Hepatocyte (in vitro differentiated cells): ENCODE measurements around the gene ARHGEF37. TPM values are rescaled to one million over a fixed set of nuclear protein-coding genes. Genes with fewer than 3 reads are reported as not detected.
"Not testable (repeated sequence)": the region's sequence is repeated elsewhere in the genome, so short reads cannot be mapped to it uniquely, and the experiment has no call there.

Source experiments
- DNase-seq: peaks from one replicate; pipeline ENCODE4 v3.0.0-alpha.2; 2016; ENCODE audit warnings: low spot score
- H2AFZ ChIP-seq: fragments of 200-600 bp; sonication (generic); 2 replicates; pipeline ENCODE4 v1.6.0; 2016; ENCODE audit warnings: antibody characterized with exemption, mild to moderate bottlenecking
- H3K27ac ChIP-seq: fragments of 200-600 bp; sonication (generic); 2 replicates; pipeline ENCODE4 v1.5.1; 2016; ENCODE audit warnings: mild to moderate bottlenecking
- H3K27me3 ChIP-seq: fragments of 200-600 bp; sonication (generic); 2 replicates; pipeline ENCODE4 v1.6.1; 2016
- H3K36me3 ChIP-seq: fragments of 200-600 bp; sonication (generic); replicated peaks from 2 replicates; pipeline ENCODE4 v1.5.1; 2016; ENCODE audit warnings: low read depth; ENCODE audit not compliant: insufficient read depth
- H3K4me1 ChIP-seq: fragments of 200-600 bp; sonication (generic); 2 replicates; pipeline ENCODE4 v1.5.1; 2016; ENCODE audit warnings: mild to moderate bottlenecking, moderate library complexity; ENCODE audit not compliant: insufficient read depth
- H3K4me2 ChIP-seq: fragments of 200-600 bp; sonication (generic); 2 replicates; pipeline ENCODE4 v1.6.0; 2016
- H3K4me3 ChIP-seq: fragments of 200-600 bp; sonication (generic); 2 replicates; pipeline ENCODE4 v1.5.1; 2016; ENCODE audit warnings: mild to moderate bottlenecking
- H3K79me2 ChIP-seq: fragments of 200-600 bp; sonication (generic); 2 replicates; pipeline ENCODE4 v1.6.0; 2017; ENCODE audit warnings: mild to moderate bottlenecking
- H3K9me2 ChIP-seq: fragments of 200-600 bp; sonication (generic); replicated peaks from 2 replicates; pipeline ENCODE4 v1.6.0; 2017; ENCODE audit warnings: mild to moderate bottlenecking; ENCODE audit not compliant: insufficient read depth
- H3K9me3 ChIP-seq: fragments of 200-600 bp; sonication (generic); 2 replicates; pipeline ENCODE4 v1.5.1; 2016; ENCODE audit warnings: low read depth, mild to moderate bottlenecking
- H4K20me1 ChIP-seq: fragments of 200-600 bp; sonication (generic); 2 replicates; pipeline ENCODE4 v1.6.0; 2016; ENCODE audit warnings: mild to moderate bottlenecking; ENCODE audit not compliant: insufficient read depth, poor library complexity, severe bottlenecking
- CTCF ChIP-seq: fragments of 200-600 bp; sonication (generic); IDR thresholded peaks from 2 replicates; pipeline ENCODE4 v1.5.1; 2016; ENCODE audit warnings: antibody characterized with exemption, mild to moderate bottlenecking; ENCODE audit not compliant: poor library complexity
- EZH2 ChIP-seq: fragments of 200-600 bp; sonication (generic); IDR thresholded peaks from 2 replicates; pipeline ENCODE4 v1.6.1; 2016; ENCODE audit warnings: antibody characterized with exemption, mild to moderate bottlenecking, borderline replicate concordance
- EZH2phosphoT487 ChIP-seq: fragments of 200-600 bp; sonication (generic); IDR thresholded peaks from one replicate; pipeline ENCODE4 v1.6.1; 2018; ENCODE audit warnings: antibody characterized with exemption, mild to moderate bottlenecking, low read depth, moderate library complexity; ENCODE audit not compliant: unreplicated experiment, severe bottlenecking
- WGBS: methylation state at CpG from one replicate; pipeline ENCODE4 v1.1.6; 2016; ENCODE audit warnings: low lambda C conversion rate; ENCODE audit errors: missing lambda C conversion rate; 5-methylcytosine and 5-hydroxymethylcytosine counted together
- polyA plus RNA-seq: library from polyadenylated mRNA; unstranded; fragments of >200 nt; fragmentation: Nextera tagmentation; extraction: Ambion mirVana; gene quantifications from 2 replicates; pipeline ENCODE4 v1.2.1, GENCODE V29; 2016
- total RNA-seq: library from RNA; depleted of rRNA; stranded (reverse); fragments of >200 nt; gene quantifications from 2 replicates; pipeline ENCODE4 v1.2.3, GENCODE V29; 2014

The ARHGEF37 gene
- total and polyA plus RNA-seq, 2 experiments from 2014 or later = 2.3 to 2.9 TPM

GRCh38 chr5:149561848-149562247 lies 19.4 kb upstream of the ARHGEF37 start:
- H3K4me2 ChIP-seq = peak overlapping the region; percentile 20
- no peaks in the 10 kb centered on the region for H3K9me3 ChIP-seq
- no peak overlapping the region for H3K4me3 ChIP-seq
- no peaks in the 10 kb centered on the region for H3K79me2 ChIP-seq
- no peak overlapping the region for H2AFZ ChIP-seq
- 54% methylated on average over 2 of the region's 2 CpGs for WGBS
- H4K20me1 ChIP-seq = no peaks in the 10 kb centered on the region
- H3K27ac ChIP-seq = peak overlapping the region; percentile 85
- no peaks in the 10 kb centered on the region for H3K9me2 ChIP-seq
- TF ChIP-seq EZH2 = no peak
- no peak for TF ChIP-seq EZH2phosphoT487
- TF ChIP-seq CTCF = no peak
- DNase-seq = peak; percentile 49
- H3K36me3 ChIP-seq = no peaks in the 10 kb centered on the region
- H3K4me1 ChIP-seq = peaks cover 16% of the 10 kb centered on the region
- no peaks in the 10 kb centered on the region for H3K27me3 ChIP-seq

GRCh38 chr5:149563466-149563865 lies 17.8 kb upstream of the ARHGEF37 start:
- DNase-seq = no peak
- Histone ChIP-seq H3K36me3 (no peaks in the 10 kb centered on the region), H3K27me3 (no peaks in the 10 kb centered on the region), H3K9me3 (no peaks in the 10 kb centered on the region), H3K4me2 (no peak overlapping the region), H3K27ac (peak overlapping the region; percentile 85), H3K9me2 (no peaks in the 10 kb centered on the region), H3K4me3 (no peak overlapping the region), H3K4me1 (peaks cover 16% of the 10 kb centered on the region), H3K79me2 (no peaks in the 10 kb centered on the region), H4K20me1 (no peaks in the 10 kb centered on the region), H2AFZ (peak overlapping the region; percentile 14)
- no peak for TF ChIP-seq EZH2
- no peak for TF ChIP-seq EZH2phosphoT487
- no peak for TF ChIP-seq CTCF
- WGBS = 52% methylated on average over 2 of the region's 2 CpGs

- not testable (repeated sequence) for H4K20me1 ChIP-seq, H3K79me2 ChIP-seq, H3K4me3 ChIP-seq, H3K27ac ChIP-seq, H3K27me3 ChIP-seq, H3K9me3 ChIP-seq, H3K9me2 ChIP-seq, H2AFZ ChIP-seq, H3K36me3 ChIP-seq
- H3K4me2 ChIP-seq = peak overlapping the region; percentile 13
- peak; percentile 76 for TF ChIP-seq CTCF
- peak; percentile 81 for DNase-seq
- peaks cover 16% of the 10 kb centered on the region for H3K4me1 ChIP-seq
- WGBS = 59% methylated on average over 14 of the region's 15 CpGs
These were observed 16.7 kb upstream of the ARHGEF37 start for GRCh38 chr5:149564542-149565140.

- Histone ChIP-seq H3K9me3 (no peaks in the 10 kb centered on the region), H3K9me2 (no peaks in the 10 kb centered on the region), H3K36me3 (no peaks in the 10 kb centered on the region), H3K4me2 (no peak overlapping the region), H3K79me2 (no peaks in the 10 kb centered on the region), H3K4me3 (no peak overlapping the region), H3K27me3 (no peaks in the 10 kb centered on the region), H3K4me1 (peaks cover 13% of the 10 kb centered on the region), H3K27ac (no peak overlapping the region), H4K20me1 (no peaks in the 10 kb centered on the region), H2AFZ (no peak overlapping the region)
- no peak for DNase-seq
- TF ChIP-seq EZH2 (no peak), CTCF (no peak), EZH2phosphoT487 (no peak)
- 88% methylated on average over 1 of the region's 1 CpG for WGBS
These were observed 14.1 kb upstream of the ARHGEF37 start for GRCh38 chr5:149567226-149567625.
